Cardiac fibroblast (primary cell): ENCODE data around the gene PEDS1.
A peak's percentile ranks its signal among the peaks of the same experiment; 100 is the strongest.

Experiments used
- DNase-seq, 2 donors: peaks; one replicate each; pipeline versions ENCODE4 v3.0.0 to v3.0.0-alpha.2; 2010; ENCODE audit warnings: low read depth in 2 of 2
- H3K4me3 ChIP-seq, 2 donors: replicated peaks in 1 of 2; 1 replicate in 1 of 2; 2 replicates in 1 of 2; pipeline ENCODE4 v1.5.1; 2011; ENCODE audit warnings: low read depth in 2 of 2, low read length in 2 of 2, mild to moderate bottlenecking in 2 of 2, moderate library complexity in 1 of 2
- TF ChIP-seq, protein P1 (sequence below): IDR thresholded peaks from one replicate; pipeline ENCODE4 v1.5.1; 2011; ENCODE audit warnings: low read depth, mild to moderate bottlenecking, low read length, inconsistent platforms

Gene PEDS1

DNA sequence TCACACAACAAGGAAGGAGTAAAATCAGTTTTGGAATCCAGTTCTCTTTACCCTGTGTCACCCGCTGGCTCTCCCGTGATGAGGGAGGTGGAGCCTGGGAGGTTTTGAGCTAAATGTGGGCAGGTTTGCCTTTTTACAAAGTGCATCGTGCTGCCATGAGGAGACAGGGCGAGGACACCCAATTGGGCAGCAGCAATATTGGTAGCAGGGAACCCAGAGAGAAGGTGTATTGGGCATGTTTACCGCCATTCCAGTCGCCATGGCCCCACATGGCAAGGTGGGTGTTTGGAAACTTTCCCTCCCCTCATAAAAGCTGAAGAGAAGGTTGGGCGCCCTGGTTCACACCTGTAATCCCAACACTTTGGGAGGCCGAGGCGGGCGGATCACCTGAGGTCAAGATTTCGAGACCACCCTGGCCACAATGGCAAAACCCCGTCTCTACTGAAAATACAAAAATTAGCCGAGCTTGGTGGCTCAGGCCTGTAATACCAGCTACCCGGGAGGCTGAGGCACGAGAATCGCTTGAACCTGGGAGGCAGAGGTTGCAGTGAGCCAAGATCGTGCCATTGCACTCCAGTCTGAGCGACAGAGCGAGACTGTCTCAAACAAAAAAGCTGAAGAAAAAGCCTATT lies 37.0 kb downstream of the PEDS1 start:
- no peak for DNase-seq
- TF ChIP-seq, protein P1, sequence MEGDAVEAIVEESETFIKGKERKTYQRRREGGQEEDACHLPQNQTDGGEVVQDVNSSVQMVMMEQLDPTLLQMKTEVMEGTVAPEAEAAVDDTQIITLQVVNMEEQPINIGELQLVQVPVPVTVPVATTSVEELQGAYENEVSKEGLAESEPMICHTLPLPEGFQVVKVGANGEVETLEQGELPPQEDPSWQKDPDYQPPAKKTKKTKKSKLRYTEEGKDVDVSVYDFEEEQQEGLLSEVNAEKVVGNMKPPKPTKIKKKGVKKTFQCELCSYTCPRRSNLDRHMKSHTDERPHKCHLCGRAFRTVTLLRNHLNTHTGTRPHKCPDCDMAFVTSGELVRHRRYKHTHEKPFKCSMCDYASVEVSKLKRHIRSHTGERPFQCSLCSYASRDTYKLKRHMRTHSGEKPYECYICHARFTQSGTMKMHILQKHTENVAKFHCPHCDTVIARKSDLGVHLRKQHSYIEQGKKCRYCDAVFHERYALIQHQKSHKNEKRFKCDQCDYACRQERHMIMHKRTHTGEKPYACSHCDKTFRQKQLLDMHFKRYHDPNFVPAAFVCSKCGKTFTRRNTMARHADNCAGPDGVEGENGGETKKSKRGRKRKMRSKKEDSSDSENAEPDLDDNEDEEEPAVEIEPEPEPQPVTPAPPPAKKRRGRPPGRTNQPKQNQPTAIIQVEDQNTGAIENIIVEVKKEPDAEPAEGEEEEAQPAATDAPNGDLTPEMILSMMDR = no peak
- peak overlapping the region in 1 of 2 donors; percentile 0 for H3K4me3 ChIP-seq

DNA sequence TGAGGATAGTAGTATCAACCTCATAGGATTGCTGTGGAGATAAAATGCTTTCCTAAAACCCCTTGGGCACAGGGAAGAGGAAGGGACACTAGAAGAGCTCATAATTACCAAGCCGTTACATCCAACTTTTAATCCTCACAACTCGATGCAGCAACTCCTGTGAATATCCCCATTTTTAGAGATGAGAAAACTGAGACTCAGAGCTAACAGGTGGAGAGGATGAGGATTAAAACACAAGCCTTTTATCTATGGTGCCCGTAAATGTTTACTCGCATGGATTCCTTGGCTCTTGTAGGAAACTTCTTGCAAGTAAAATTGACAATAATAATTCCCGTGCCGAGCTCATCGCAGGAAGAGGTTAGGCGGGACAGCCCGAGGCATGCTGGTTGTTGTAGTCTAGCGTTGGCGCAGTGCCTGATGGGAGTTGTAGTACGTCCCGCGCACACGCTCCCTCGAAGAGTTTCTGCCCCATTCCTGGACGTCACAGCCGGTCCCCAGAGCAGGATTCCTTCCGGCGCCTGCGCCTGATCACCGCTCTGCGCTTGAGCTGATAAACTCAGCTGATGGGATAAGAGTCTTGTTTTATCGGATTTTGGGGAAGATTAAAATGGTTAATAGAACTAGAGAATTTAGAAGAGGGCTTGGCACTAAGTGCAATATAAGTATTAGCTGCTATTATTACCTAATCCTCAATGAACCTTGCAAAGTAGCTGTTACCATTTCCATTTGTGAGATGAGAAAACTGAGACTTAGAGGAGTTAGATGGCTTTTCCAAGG lies 37.7 kb downstream of the PEDS1 start:
- TF ChIP-seq, protein P1 = no peak
- peak overlapping the region; percentile 50 to 59 for H3K4me3 ChIP-seq
- peak; percentile 98 for DNase-seq

DNA sequence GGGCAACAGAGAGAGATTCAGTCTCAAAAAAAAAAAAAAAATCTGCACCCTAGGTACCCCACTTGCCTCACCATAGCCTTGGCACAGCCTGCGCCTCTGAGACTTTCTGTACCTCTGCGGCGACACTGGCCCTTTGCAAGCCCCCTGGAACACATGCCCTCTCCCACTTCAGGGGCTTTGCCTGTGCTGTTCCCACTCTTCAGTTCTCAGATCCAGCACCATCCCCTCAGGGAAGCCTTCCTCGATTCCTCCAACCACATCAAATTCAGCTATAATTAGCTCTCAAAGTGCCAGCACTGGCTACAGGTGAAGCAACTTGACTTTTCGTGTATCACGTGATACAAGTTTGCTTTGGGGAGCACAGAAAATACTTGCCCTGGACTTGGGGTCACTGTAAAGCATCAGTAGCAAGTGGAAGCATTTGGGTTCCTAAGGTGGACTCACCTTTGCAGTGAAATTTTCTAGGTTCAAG lies 38.4 kb downstream of the PEDS1 start:
- TF ChIP-seq, protein P1 = no peak
- no peak for DNase-seq
- H3K4me3 ChIP-seq = peak overlapping the region; percentile 50 to 59

DNA sequence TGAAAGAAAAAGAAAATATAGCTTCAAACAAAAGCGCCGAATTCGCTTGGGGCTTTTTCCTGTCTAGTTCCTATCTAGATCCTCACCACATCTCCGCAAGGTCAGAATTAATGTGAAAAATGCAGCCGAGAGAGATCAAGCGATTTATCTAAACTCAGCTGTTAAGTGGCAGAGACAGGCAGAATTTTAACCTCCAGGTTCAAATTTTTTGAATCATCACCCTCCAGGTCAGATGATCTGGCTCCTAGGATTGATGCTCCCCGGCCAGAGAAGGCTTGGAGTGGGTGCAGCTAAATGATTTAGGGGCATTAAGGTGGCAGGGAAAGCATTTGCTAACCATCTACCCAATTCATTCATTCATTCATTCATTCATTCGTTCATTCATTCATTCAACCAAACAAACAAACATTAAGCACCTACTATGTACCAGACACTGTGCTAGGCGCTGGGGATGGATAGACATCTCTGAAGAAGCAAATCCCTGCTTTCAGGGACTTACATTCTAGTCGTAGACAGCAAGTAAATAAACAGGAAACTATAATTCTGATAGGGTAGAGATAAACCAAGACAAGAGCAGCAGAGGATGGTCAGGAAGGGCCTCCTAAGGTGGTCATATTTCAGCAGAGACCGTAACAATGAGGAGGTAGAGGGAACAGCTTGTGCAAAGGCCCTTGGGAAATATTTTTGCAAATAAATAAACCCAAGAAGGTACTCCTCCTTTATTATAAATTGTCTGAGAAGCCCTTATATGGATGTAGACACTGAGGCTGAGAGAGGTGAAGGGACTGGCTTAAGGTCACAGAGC lies 39.9 kb downstream of the PEDS1 start:
- DNase-seq = no peak
- TF ChIP-seq, protein P1 = no peak

DNA sequence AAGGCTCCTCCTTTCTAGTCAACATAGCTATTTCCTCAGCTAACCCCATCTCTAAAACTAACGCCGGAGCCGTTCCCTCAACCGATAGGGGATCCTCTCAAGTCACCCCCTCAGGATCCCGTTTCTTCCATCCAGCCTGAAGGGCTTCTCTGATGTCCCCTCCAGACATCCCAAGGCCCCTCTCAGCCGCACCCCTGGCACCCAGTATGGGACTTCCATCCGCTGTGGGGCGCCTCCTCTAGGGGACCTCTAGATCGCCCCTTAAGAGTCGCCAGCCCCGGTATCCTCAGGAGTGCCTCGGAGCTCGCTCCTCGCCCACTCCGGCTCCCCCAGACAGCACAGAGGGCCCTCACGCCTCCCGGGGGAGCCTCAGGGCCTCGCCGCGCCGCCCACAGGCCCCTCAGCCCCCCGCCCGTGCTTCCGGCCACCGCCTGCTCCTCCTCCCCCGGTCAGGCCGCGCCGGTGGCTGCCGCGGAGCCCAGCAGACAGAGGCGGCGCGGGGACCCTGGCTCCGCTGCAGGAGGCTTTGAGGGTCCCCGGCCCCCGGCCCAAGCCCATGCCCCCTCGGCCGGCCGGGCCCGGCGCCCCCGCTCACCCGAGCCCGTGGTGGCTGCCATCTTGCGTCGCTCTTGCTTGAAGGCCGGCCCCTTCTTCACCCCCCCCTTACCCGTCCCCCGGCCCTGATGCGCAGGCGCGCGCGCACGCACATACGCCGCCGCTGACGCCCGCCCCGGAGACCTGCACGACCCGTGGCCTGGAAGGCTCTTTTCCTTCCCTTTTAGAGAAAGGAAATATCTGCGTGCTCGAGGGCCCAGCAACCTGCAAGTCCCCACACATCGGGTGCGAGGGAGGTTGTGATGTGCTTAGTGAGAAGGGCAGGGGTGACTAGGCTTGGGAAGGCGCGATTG lies 40.8 kb downstream of the PEDS1 start, which contains the start of gene UBE2V1:
UBE2V1 (minus strand) TSS at position 639 of the 908 bp plus-strand sequence; CDS start at position 617, 22 bp downstream.
- DNase-seq = peak; percentile 87 to 94
- TF ChIP-seq, protein P1 = peak; percentile 47

More for the DNA sequence above, 39.9 kb downstream of the PEDS1 start:
- H3K4me3 ChIP-seq = peak overlapping the region; percentile 79 to 80

More for the DNA sequence above, 40.8 kb downstream of the PEDS1 start, which contains the start of gene UBE2V1:
- H3K4me3 ChIP-seq = peak within 1 kb of the TSS; percentile 79 to 80
